HL-60 (cell line): Measurements from ENCODE around the gene WRAP73.

Experiments used
- DNase-seq, 2 experiments: peaks; one replicate each; pipeline ENCODE4 v3.0.0-alpha.2; 2010 to 2020; ENCODE audit warnings: low read depth in 1 of 2, low spot score in 1 of 2
- H3K27ac ChIP-seq: fragments of 250-450 bp; sonication (Bioruptor Pico); replicated peaks from 2 replicates; pipeline ENCODE4 v1.5.1; 2020; ENCODE audit warnings: mild to moderate bottlenecking, moderate library complexity
- H3K27me3 ChIP-seq: fragments of 250-450 bp; sonication (Bioruptor Pico); 2 replicates; pipeline ENCODE4 v1.5.1; 2021; ENCODE audit warnings: mild to moderate bottlenecking, moderate library complexity; ENCODE audit not compliant: insufficient read depth, poor library complexity, severe bottlenecking
- H3K4me3 ChIP-seq: replicated peaks from 2 replicates; pipeline ENCODE4 v1.5.1; 2011; ENCODE audit warnings: mild to moderate bottlenecking, control low read depth, low read length; ENCODE audit not compliant: insufficient read depth
- GABPA ChIP-seq: IDR thresholded peaks from 2 replicates; pipeline ENCODE4 v1.6.1; 2012; ENCODE audit warnings: low read depth
- POLR2AphosphoS5 ChIP-seq: IDR thresholded peaks from 2 replicates; pipeline ENCODE4 v1.6.1; 2012; ENCODE audit warnings: low read depth
- SPI1 ChIP-seq: IDR thresholded peaks from 2 replicates; pipeline ENCODE4 v1.6.1; 2012; ENCODE audit warnings: low read depth, mild to moderate bottlenecking, borderline replicate concordance
- TF ChIP-seq, protein P1 (sequence below): IDR thresholded peaks from one replicate; pipeline ENCODE4 v1.5.1; 2011; ENCODE audit warnings: low read length, control low read depth, inconsistent platforms; ENCODE audit not compliant: insufficient read depth
- TF ChIP-seq, protein P2 (sequence below): IDR thresholded peaks from 2 replicates; pipeline ENCODE4 v1.6.1; 2012; ENCODE audit warnings: low read depth; ENCODE audit not compliant: insufficient replicate concordance

The WRAP73 gene

DNA sequence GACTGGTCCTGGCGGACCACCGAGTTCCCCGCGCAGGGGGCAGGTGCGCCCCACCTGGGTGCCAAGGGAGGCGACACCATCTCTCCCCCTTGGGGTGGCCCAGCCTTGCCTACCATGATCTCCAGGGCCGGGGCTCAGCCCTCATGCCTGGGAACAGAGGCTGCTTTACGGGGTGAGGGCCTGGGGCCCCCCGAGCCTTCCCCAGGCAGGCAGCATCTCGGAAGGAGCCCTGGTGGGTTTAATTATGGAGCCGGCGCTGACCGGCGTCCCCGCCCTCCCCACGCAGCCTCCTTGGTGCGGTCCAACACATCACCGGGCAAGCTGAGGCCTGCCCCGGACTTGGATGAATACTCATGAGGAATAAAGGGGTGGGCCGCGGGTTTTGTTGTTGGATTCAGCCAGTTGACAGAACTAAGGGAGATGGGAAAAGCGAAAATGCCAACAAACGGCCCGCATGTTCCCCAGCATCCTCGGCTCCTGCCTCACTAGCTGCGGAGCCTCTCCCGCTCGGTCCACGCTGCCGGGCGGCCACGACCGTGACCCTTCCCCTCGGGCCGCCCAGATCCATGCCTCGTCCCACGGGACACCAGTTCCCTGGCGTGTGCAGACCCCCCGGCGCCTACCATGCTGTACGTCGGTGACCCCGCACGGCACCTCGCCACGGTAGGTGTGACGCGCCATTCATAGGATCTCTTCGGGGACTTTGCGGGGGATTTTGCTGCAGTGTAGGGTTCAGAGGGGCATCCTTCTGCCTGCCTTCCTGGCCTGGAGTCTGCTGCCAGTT, 40.6 kb upstream of the WRAP73 start:
- Histone ChIP-seq H3K4me3 (no peak overlapping the region), H3K27me3 (peaks cover 9% of the 10 kb centered on the region), H3K27ac (no peak overlapping the region)
- TF ChIP-seq SPI1 (no peak), POLR2AphosphoS5 (no peak), GABPA (no peak)
- TF ChIP-seq, protein P1, sequence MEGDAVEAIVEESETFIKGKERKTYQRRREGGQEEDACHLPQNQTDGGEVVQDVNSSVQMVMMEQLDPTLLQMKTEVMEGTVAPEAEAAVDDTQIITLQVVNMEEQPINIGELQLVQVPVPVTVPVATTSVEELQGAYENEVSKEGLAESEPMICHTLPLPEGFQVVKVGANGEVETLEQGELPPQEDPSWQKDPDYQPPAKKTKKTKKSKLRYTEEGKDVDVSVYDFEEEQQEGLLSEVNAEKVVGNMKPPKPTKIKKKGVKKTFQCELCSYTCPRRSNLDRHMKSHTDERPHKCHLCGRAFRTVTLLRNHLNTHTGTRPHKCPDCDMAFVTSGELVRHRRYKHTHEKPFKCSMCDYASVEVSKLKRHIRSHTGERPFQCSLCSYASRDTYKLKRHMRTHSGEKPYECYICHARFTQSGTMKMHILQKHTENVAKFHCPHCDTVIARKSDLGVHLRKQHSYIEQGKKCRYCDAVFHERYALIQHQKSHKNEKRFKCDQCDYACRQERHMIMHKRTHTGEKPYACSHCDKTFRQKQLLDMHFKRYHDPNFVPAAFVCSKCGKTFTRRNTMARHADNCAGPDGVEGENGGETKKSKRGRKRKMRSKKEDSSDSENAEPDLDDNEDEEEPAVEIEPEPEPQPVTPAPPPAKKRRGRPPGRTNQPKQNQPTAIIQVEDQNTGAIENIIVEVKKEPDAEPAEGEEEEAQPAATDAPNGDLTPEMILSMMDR: no peak
- TF ChIP-seq, protein P2, sequence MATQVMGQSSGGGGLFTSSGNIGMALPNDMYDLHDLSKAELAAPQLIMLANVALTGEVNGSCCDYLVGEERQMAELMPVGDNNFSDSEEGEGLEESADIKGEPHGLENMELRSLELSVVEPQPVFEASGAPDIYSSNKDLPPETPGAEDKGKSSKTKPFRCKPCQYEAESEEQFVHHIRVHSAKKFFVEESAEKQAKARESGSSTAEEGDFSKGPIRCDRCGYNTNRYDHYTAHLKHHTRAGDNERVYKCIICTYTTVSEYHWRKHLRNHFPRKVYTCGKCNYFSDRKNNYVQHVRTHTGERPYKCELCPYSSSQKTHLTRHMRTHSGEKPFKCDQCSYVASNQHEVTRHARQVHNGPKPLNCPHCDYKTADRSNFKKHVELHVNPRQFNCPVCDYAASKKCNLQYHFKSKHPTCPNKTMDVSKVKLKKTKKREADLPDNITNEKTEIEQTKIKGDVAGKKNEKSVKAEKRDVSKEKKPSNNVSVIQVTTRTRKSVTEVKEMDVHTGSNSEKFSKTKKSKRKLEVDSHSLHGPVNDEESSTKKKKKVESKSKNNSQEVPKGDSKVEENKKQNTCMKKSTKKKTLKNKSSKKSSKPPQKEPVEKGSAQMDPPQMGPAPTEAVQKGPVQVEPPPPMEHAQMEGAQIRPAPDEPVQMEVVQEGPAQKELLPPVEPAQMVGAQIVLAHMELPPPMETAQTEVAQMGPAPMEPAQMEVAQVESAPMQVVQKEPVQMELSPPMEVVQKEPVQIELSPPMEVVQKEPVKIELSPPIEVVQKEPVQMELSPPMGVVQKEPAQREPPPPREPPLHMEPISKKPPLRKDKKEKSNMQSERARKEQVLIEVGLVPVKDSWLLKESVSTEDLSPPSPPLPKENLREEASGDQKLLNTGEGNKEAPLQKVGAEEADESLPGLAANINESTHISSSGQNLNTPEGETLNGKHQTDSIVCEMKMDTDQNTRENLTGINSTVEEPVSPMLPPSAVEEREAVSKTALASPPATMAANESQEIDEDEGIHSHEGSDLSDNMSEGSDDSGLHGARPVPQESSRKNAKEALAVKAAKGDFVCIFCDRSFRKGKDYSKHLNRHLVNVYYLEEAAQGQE: no peak
- no peak for DNase-seq

DNA sequence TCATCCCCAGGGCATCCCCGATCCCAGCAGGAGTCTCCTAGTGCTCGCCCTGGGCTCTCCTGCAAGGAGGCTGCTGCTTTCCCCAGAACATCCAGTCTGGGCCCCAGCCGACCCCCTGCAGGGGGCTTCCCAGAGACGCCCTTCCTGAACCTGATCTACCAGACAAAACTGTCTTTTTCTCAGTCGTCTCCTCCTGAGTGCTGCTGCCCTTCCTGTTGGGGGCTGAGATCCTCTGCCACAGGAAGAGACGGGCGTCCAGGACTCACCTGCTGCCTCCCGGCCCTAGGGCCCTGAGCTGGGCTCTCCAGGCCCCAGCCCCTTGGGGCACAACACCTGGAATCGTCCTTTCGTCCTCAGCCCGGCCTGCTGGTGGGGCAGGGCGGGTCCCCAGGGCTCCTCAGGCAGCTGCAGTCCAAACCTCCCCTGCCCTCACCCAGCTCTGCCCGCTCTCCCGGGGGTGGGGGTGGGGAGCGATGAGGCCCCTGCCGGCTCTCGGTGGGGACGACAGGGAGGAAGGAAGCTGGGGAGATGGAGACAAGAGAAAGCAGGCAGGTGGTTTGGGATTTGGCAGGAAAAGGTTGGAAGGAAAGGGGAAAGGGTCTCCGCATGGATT, 39.3 kb upstream of the WRAP73 start:
- no peak for DNase-seq
- Histone ChIP-seq H3K4me3 (no peak overlapping the region), H3K27me3 (peaks cover 9% of the 10 kb centered on the region), H3K27ac (no peak overlapping the region)
- TF ChIP-seq, protein P1: no peak
- TF ChIP-seq SPI1: no peak
- no peak for TF ChIP-seq POLR2AphosphoS5
- TF ChIP-seq GABPA: no peak
- TF ChIP-seq, protein P2: no peak

DNA sequence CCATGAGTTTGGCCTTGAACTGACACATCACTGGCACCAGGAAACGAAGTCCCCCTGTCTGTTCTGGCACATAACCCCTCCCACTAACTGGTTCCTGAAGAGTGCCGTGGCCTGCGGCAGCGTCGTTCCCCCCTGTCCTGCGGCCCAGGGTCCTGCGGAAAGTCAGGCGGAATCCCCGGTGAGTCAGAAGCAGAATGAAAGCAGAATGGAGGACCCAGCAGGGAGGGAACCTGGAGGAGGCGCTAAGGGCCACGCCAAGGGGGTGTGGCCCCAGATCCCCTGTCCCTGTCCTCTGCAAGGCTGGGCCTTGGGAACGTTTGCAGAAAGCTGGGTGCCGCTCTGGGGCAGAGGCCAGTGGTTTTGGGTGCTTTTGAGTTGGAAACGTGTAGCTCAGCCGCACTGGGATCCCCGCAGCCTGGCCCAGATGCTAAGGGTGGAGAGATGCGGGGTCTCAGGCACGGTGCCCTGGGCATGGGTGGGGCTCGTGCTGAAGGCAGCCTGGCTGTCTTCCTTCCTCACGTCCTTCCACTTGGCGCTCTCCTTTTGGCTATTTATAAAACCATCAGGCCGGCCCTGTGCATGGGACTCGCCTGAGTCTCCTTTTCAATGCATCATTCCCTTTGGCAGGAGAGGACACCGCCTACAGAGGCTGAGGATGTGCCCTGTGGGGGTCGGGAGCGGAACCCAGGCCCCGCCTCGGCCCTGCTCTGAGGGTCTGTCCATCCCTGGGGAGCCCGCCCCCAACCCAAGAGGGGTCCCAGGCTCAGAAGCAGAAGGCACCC, 38.6 kb upstream of the WRAP73 start:
- DNase-seq: no peak
- Histone ChIP-seq H3K27ac (no peak overlapping the region), H3K27me3 (peaks cover 9% of the 10 kb centered on the region), H3K4me3 (no peak overlapping the region)
- TF ChIP-seq, protein P2: no peak
- TF ChIP-seq SPI1 (no peak), GABPA (no peak), POLR2AphosphoS5 (no peak)
- TF ChIP-seq, protein P1: no peak
